CD8-positive, alpha-beta memory T cell (primary cell): ENCODE measurements around the gene NUP98. TPM values are rescaled to one million over a fixed set of nuclear protein-coding genes. Genes with fewer than 3 reads are reported as not detected.

ENCODE experiments used
- CTCF ChIA-PET: fragments of 350-600 bp; sonication (Branson Sonifier 250); formaldehyde crosslinking; loops from one replicate; lab custom pipeline; 2021; ENCODE audit warnings: antibody characterized with exemption; lab: Charles Lee
- POLR2A ChIA-PET: fragments of 350-600 bp; sonication (Branson Sonifier 250); formaldehyde crosslinking; loops from one replicate; lab custom pipeline; 2021; ENCODE audit warnings: antibody characterized with exemption; lab: Charles Lee
- DNase-seq, 5 donors: peaks; one replicate each; pipeline versions ENCODE4 v3.0.0 to v3.0.0-alpha.2; 2020 to 2022; ENCODE audit warnings: mixed read lengths in 1 of 5
- H3K27ac ChIP-seq: one replicate; pipeline ENCODE4 v1.7.0; 2013; ENCODE audit warnings: low read depth, mild to moderate bottlenecking, low read length, moderate library complexity
- H3K27me3 ChIP-seq: 2 replicates; pipeline ENCODE4 v1.7.0; 2013; ENCODE audit warnings: low read length, mild to moderate bottlenecking; ENCODE audit not compliant: insufficient read depth, poor library complexity, severe bottlenecking
- H3K36me3 ChIP-seq: 2 replicates; pipeline ENCODE4 v1.7.0; 2013; ENCODE audit warnings: mild to moderate bottlenecking, low read length, moderate library complexity; ENCODE audit not compliant: insufficient read depth
- H3K4me1 ChIP-seq: 2 replicates; pipeline ENCODE4 v1.7.0; 2013; ENCODE audit warnings: mild to moderate bottlenecking, low read length, moderate library complexity; ENCODE audit not compliant: insufficient read depth
- H3K4me3 ChIP-seq: 2 replicates; pipeline ENCODE4 v1.7.0; 2013; ENCODE audit warnings: mild to moderate bottlenecking, low read length
- H3K9me3 ChIP-seq: 2 replicates; pipeline ENCODE4 v1.7.0; 2013; ENCODE audit warnings: mild to moderate bottlenecking, low read length
- H3K27ac Mint-ChIP-seq, 8 donors: one replicate each; pipeline ENCODE4 v1.8.0; 2020 to 2021; ENCODE audit warnings: mixed read lengths in 8 of 8, mild to moderate bottlenecking in 6 of 8, inconsistent platforms in 3 of 8, moderate library complexity in 3 of 8
- H3K27me3 Mint-ChIP-seq, 2 donors: one replicate each; pipeline ENCODE4 v1.8.0; 2020 to 2021; ENCODE audit warnings: mixed read lengths in 2 of 2, mild to moderate bottlenecking in 1 of 2, moderate library complexity in 1 of 2
- H3K36me3 Mint-ChIP-seq, 3 donors: one replicate each; pipeline ENCODE4 v1.8.0; 2020 to 2021; ENCODE audit warnings: mixed read lengths in 3 of 3, inconsistent platforms in 1 of 3, mild to moderate bottlenecking in 1 of 3
- H3K4me1 Mint-ChIP-seq, 3 donors: one replicate each; pipeline ENCODE4 v1.8.0; 2020 to 2021; ENCODE audit warnings: mixed read lengths in 3 of 3, inconsistent platforms in 1 of 3, mild to moderate bottlenecking in 1 of 3
- H3K4me3 Mint-ChIP-seq, 7 donors: one replicate each; pipeline ENCODE4 v1.8.0; 2020 to 2021; ENCODE audit warnings: mixed read lengths in 7 of 7, mild to moderate bottlenecking in 6 of 7, moderate library complexity in 4 of 7, inconsistent platforms in 2 of 7
- H3K9me3 Mint-ChIP-seq, 5 donors: one replicate each; pipeline ENCODE4 v1.8.0; 2020 to 2022; ENCODE audit warnings: mixed read lengths in 5 of 5, mild to moderate bottlenecking in 3 of 5, moderate library complexity in 2 of 5, inconsistent platforms in 1 of 5
- polyA plus RNA-seq: library from polyadenylated mRNA; unstranded; fragments of 300-500 nt; fragmentation: Illumina TruSeq; gene quantifications from one replicate; pipeline ENCODE4 v1.2.3, GENCODE V29; 2021
- total RNA-seq, 2 experiments: library from RNA; stranded (reverse); gene quantifications; one replicate each; pipeline ENCODE4 v1.2.3, GENCODE V29; 2021

NUP98 gene
- total RNA-seq (100 to 1,000 TPM; 101 to 105 TPM), polyA plus RNA-seq (49.0 TPM)

DNA sequence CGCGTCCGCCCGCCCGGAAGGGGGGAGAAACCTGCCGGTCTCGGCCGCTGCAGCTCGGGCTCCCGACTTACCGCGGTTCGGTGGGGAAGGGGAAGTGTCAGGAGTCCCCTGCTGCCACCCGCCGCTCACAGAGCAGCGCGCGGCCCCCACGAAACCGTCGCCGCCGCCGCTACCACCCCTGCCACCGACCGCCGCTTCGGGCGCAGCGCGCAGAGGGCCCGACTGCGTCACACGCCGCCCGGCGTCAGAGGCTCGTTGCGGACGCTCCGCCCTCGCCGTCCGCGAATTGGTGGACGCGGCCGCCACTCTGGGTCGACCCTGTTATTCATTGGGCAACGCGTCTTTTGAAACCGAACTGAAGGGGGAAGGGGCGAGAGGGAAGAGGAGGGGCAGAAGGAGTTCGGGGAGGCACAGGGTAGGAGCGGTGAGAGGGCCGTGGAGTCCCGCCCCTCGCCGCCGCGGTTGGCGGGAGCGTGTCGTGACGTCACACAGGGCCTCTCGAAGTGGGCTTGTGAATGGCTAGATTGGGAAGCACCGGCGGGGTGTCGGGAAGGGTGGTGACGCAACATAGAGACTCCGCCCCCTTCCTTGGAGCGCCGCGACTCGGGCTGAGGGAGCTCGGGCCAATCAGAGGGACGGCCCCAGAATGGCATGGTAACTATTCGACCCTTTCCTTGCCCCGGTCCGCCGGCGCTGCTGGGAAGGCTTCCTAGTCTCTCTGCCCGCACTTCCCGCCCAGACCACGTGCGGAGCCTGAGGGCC is at the start of gene NUP98:
TSS of gene NUP98 (minus strand) at position 226 of the 762 bp plus-strand sequence. CDS start 15,437 bp downstream, outside the sequence.
- Histone ChIP-seq H3K27me3 (no peaks in the 10 kb centered on the region), H3K4me1 (peaks cover 33% of the 10 kb centered on the region), H3K36me3 (peaks cover under 1% of the 10 kb centered on the region), H3K4me3 (peak within 1 kb of the TSS; percentile 97), H3K9me3 (no peaks in the 10 kb centered on the region), H3K27ac (peak within 1 kb of the TSS; percentile 97)
- Mint-ChIP-seq H3K4me1 (peaks cover 39 to 58% (median 50%) of the 10 kb centered on the region in 3 donors), H3K27me3 (peaks cover 0 to 2% of the 10 kb centered on the region in 2 donors), H3K4me3 (peak within 1 kb of the TSS; percentile 83 to 98 (median 96)), H3K27ac (peak within 1 kb of the TSS; percentile 98 to 100 (median 99)), H3K36me3 (peaks cover 0 to 38% (median 3%) of the 10 kb centered on the region in 3 donors), H3K9me3 (peaks cover 0 to 2% (median 0%) of the 10 kb centered on the region in 5 donors)
- POLR2A ChIA-PET: interaction anchor here (0.7 to 3.1 kb wide), 8 partner anchors 10 to 275 kb away, joined by 3 to 17 read pairs (median 6); partner anchors contain the start of genes PGAP2, RHOG and STIM1
- peak; percentile 99 to 100 (median 100) for DNase-seq
- CTCF ChIA-PET: interaction anchor here (0.9 to 8.0 kb wide), 6 partner anchors 11 to 275 kb away, joined by 4 to 57 read pairs (median 11); partner anchors contain the start of genes PGAP2, RHOG and STIM1

- Histone ChIP-seq H3K36me3 (no peaks in the 10 kb centered on the region), H3K27me3 (no peaks in the 10 kb centered on the region), H3K4me3 (no peak overlapping the region), H3K9me3 (no peaks in the 10 kb centered on the region), H3K27ac (no peak overlapping the region), H3K4me1 (peaks cover 8% of the 10 kb centered on the region)
- Mint-ChIP-seq H3K27ac (peak overlapping the region in 2 of 8 donors; percentile 37 to 61), H3K4me3 (no peak overlapping the region), H3K4me1 (peaks cover 12 to 22% (median 17%) of the 10 kb centered on the region in 3 donors), H3K36me3 (peaks cover 0 to 4% (median 0%) of the 10 kb centered on the region in 3 donors), H3K27me3 (peaks cover 0 to 4% of the 10 kb centered on the region in 2 donors), H3K9me3 (no peaks in the 10 kb centered on the region)
- DNase-seq: no peak
- CTCF ChIA-PET: interaction anchor here (1.2 to 13.6 kb wide), 5 partner anchors 9 to 224 kb away, joined by 3 to 407 read pairs (median 4); partner anchors contain the start of gene STIM1
- POLR2A ChIA-PET: no interaction called here
Measured at GRCh38 chr11:3845670-3846069, 48.3 kb upstream of the NUP98 start.

GRCh38 chr11:3845246-3845645 is 47.9 kb upstream of the NUP98 start:
- Mint-ChIP-seq H3K9me3 (no peaks in the 10 kb centered on the region), H3K4me1 (peaks cover 12 to 22% (median 17%) of the 10 kb centered on the region in 3 donors), H3K27me3 (peaks cover 0 to 4% of the 10 kb centered on the region in 2 donors), H3K4me3 (peak overlapping the region in 1 of 7 donors; percentile 2), H3K27ac (peak overlapping the region in 1 of 8 donors; percentile 37), H3K36me3 (peaks cover 0 to 4% (median 0%) of the 10 kb centered on the region in 3 donors)
- no peaks in the 10 kb centered on the region for H3K9me3 ChIP-seq
- peaks cover 8% of the 10 kb centered on the region for H3K4me1 ChIP-seq
- POLR2A ChIA-PET: no interaction called here
- DNase-seq: no peak
- H3K27ac ChIP-seq: no peak overlapping the region
- CTCF ChIA-PET: interaction anchor here (1.2 to 14.4 kb wide), 5 partner anchors 6 to 224 kb away, joined by 4 to 407 read pairs (median 7); partner anchors contain the start of gene STIM1
- H3K27me3 ChIP-seq: no peaks in the 10 kb centered on the region
- no peaks in the 10 kb centered on the region for H3K36me3 ChIP-seq
- no peak overlapping the region for H3K4me3 ChIP-seq

- Mint-ChIP-seq H3K4me3 (peak overlapping the region in 1 of 7 donors; percentile 23), H3K4me1 (peaks cover 22 to 32% (median 26%) of the 10 kb centered on the region in 3 donors), H3K9me3 (no peaks in the 10 kb centered on the region), H3K36me3 (peaks cover 0 to 21% (median under 1%) of the 10 kb centered on the region in 3 donors), H3K27me3 (peaks cover 0 to 8% of the 10 kb centered on the region in 2 donors), H3K27ac (peak overlapping the region in 6 of 8 donors; percentile 6 to 84 (median 76))
- ChIA-PET POLR2A (no interaction called here), CTCF (interaction anchor here (13.6 to 14.4 kb wide), 2 partner anchors 8 to 226 kb away, joined by 297 to 407 read pairs; partner anchors contain the start of gene STIM1)
- Histone ChIP-seq H3K9me3 (no peaks in the 10 kb centered on the region), H3K27me3 (no peaks in the 10 kb centered on the region), H3K4me1 (peaks cover 16% of the 10 kb centered on the region), H3K36me3 (no peaks in the 10 kb centered on the region), H3K27ac (no peak overlapping the region), H3K4me3 (no peak overlapping the region)
- DNase-seq: no peak
Measured at GRCh38 chr11:3843326-3843725, 46.0 kb upstream of the NUP98 start.

DNA sequence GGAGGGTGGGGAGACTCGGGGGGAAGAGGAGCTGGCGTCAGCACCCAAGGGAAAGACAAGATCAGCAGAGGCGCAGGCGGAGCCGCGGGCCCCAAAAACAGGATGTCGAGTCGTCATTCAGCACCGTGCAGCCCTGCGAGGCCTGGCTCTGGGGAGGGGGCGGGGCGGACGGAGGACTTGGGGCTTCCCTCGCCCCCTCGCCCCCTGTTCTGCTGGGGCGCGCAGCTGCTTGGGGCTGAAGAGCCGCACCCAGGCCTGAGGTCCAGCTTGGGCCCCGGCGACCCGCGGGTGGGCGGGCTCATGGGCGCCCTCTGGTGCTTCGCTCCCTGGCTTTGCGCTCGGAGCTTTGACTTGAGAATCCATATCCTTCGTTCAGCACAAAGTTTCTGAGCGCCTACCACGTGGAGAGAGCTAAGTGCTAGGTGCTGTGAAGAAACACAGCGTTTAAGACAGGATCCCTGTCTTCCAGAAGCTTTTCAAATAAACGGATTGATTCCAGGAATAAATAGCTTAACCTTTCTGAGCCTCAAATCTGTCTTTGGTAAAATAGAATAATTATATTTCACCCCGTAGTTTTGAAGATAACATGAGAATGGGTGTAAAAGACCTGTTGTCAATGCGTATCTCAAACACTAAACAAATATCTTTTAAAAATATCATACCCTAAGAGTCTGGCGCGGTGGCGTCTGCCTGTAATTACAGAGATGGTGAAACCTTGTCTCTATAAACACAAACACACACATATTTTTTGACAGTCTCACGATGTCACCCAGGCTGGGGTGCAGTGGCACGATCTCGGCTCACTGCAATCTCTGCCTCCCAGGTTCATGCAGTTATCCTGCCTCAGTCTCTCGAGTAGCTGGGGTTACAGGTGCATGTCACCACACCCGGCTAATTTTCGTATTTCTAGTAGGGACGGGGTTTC is 44.3 kb upstream of the NUP98 start:
- DNase-seq: peak; percentile 89 to 97 (median 96)
- peak overlapping the region; percentile 86 for H3K27ac ChIP-seq
- Mint-ChIP-seq H3K36me3 (peaks cover 0 to 27% (median 5%) of the 10 kb centered on the region in 3 donors), H3K27me3 (peaks cover 0 to 4% of the 10 kb centered on the region in 2 donors), H3K9me3 (no peaks in the 10 kb centered on the region), H3K4me1 (peaks cover 37 to 48% (median 43%) of the 10 kb centered on the region in 3 donors), H3K27ac (peak overlapping the region; percentile 94 to 99 (median 96)), H3K4me3 (peak overlapping the region; percentile 85 to 96 (median 91))
- no peaks in the 10 kb centered on the region for H3K9me3 ChIP-seq
- no peaks in the 10 kb centered on the region for H3K27me3 ChIP-seq
- H3K4me1 ChIP-seq: peaks cover 32% of the 10 kb centered on the region
- no peaks in the 10 kb centered on the region for H3K36me3 ChIP-seq
- ChIA-PET CTCF (interaction anchor here (0.7 to 14.4 kb wide), 29 partner anchors 9 to 253 kb away, joined by 3 to 297 read pairs (median 4); partner anchors contain the start of genes NUP98, PGAP2 and STIM1), POLR2A (interaction anchor here (0.7 to 4.7 kb wide), 16 partner anchors 10 to 231 kb away, joined by 3 to 157 read pairs (median 7); partner anchors contain the start of genes NUP98, PGAP2 and STIM1)
- peak overlapping the region; percentile 60 for H3K4me3 ChIP-seq

DNA sequence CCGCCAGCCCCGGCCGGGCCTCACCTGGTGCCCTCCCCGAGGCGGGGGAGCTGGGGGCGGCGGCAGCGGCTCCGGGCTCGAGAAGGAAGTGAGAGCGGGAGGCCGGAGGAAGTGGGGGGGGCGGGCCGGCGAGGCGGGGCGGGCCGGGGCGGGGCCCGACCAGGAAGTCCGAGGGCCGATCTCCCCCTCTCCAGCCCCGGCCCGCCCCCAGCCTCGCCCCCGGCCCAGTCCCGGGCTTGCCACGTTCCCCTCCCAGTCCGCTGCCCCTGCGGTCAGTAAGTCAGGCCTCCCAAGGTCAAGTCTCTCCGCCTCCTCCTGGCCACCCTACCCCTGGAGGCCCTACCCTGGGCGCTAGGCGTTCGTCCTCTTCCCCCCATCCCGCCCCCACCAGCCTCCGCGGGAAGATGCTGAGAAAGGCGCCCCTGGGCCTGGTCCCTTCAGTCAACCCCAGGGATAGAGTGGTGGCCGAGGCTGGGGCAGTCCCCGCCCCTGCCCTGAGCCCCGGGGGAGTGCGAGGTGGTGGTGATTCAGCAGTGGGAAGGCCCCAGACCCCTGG is 43.6 kb upstream of the NUP98 start, which contains the start of gene RHOG:
TSS of gene RHOG (minus strand) at position 90 of the 556 bp plus-strand sequence. CDS start 12,821 bp downstream, outside the sequence.
- ChIA-PET POLR2A (interaction anchor here (0.5 to 4.7 kb wide), 18 partner anchors 9 to 232 kb away, joined by 3 to 157 read pairs (median 7); partner anchors contain the start of genes NUP98, PGAP2 and STIM1), CTCF (interaction anchor here (0.8 to 14.4 kb wide), 23 partner anchors 10 to 234 kb away, joined by 3 to 297 read pairs (median 5); partner anchors contain the start of genes NUP98, PGAP2 and STIM1)
- Histone ChIP-seq H3K4me3 (peak within 1 kb of the TSS; percentile 69), H3K27ac (peak within 1 kb of the TSS; percentile 86), H3K9me3 (no peaks in the 10 kb centered on the region), H3K36me3 (no peaks in the 10 kb centered on the region), H3K27me3 (no peaks in the 10 kb centered on the region), H3K4me1 (peaks cover 39% of the 10 kb centered on the region)
- Mint-ChIP-seq H3K4me3 (peak within 1 kb of the TSS; percentile 92 to 96 (median 95)), H3K4me1 (peaks cover 41 to 55% (median 48%) of the 10 kb centered on the region in 3 donors), H3K27ac (peak within 1 kb of the TSS; percentile 94 to 99 (median 97)), H3K27me3 (peaks cover 0 to 4% of the 10 kb centered on the region in 2 donors), H3K9me3 (no peaks in the 10 kb centered on the region), H3K36me3 (peaks cover 0 to 27% (median 5%) of the 10 kb centered on the region in 3 donors)
- DNase-seq: peak in 3 of 5 donors; percentile 58 to 80 (median 64)
